ENCODE results near the gene SCN10A. TPM values are rescaled to one million over a fixed set of nuclear protein-coding genes. Genes with fewer than 3 reads are reported as not detected.
A peak's percentile ranks its signal among the peaks of the same experiment; 100 is the strongest.

Gene SCN10A
- total RNA-seq, 1 experiment from 2014 or later: not detected

GRCh38 chr3:38834717-38835116 is 18.7 kb upstream of the SCN10A start:
- no peak for DNase-seq
- Mint-ChIP-seq H3K27ac (ENCODE audit: unreplicated experiment) (no peak overlapping the region), H3K9me3 (ENCODE audit: low read depth, unreplicated experiment) (no peaks in the 10 kb centered on the region), H3K36me3 (ENCODE audit: insufficient read depth, unreplicated experiment) (no peaks in the 10 kb centered on the region), H3K4me3 (ENCODE audit: low read depth, unreplicated experiment) (no peak overlapping the region), H3K4me1 (ENCODE audit: low read depth, unreplicated experiment) (peaks cover 31% of the 10 kb centered on the region), H3K27me3 (ENCODE audit: unreplicated experiment) (no peaks in the 10 kb centered on the region)
- no peak for TF ChIP-seq CTCF (IDR thresholded peaks at IDR 0.05; ENCODE audit: unreplicated experiment)
- no TSS peak for BruUV-seq (replicated peaks)
- intact Hi-C loops (cut with micrococcal nuclease; ENCODE audit: unreplicated experiment): no loop called here
- CTCF ChIA-PET: no interaction called here

- peak; percentile 69 for DNase-seq
- BruUV-seq (replicated peaks): no TSS peak
Measured at GRCh38 chr3:38834110-38834509, 18.1 kb upstream of the SCN10A start.

GRCh38 chr3:38829404-38829803 is 13.4 kb upstream of the SCN10A start:
- CTCF ChIA-PET: interaction anchor here (1.1 kb wide), 2 partner anchors 49 to 171 kb away, joined by 3 read pairs; no protein-coding TSS in a partner anchor
- H3K4me1 Mint-ChIP-seq (ENCODE audit: low read depth, unreplicated experiment): peaks cover 6% of the 10 kb centered on the region
- H3K27ac Mint-ChIP-seq (ENCODE audit: unreplicated experiment): no peak overlapping the region
- peak; percentile 60 for DNase-seq
- no TSS peak for BruUV-seq (replicated peaks)
- H3K9me3 Mint-ChIP-seq (ENCODE audit: low read depth, unreplicated experiment): no peaks in the 10 kb centered on the region
- H3K36me3 Mint-ChIP-seq (ENCODE audit: insufficient read depth, unreplicated experiment): no peaks in the 10 kb centered on the region
- H3K4me3 Mint-ChIP-seq (ENCODE audit: low read depth, unreplicated experiment): no peak overlapping the region
- no peaks in the 10 kb centered on the region for H3K27me3 Mint-ChIP-seq (ENCODE audit: unreplicated experiment)
- no peak for TF ChIP-seq CTCF (IDR thresholded peaks at IDR 0.05; ENCODE audit: unreplicated experiment)
- intact Hi-C loops (cut with micrococcal nuclease; ENCODE audit: unreplicated experiment): no loop called here

More at GRCh38 chr3:38834110-38834509, 18.1 kb upstream of the SCN10A start:
- CTCF ChIA-PET: no interaction called here
- Mint-ChIP-seq H3K4me3 (ENCODE audit: low read depth, unreplicated experiment) (no peak overlapping the region), H3K27ac (ENCODE audit: unreplicated experiment) (no peak overlapping the region), H3K4me1 (ENCODE audit: low read depth, unreplicated experiment) (peaks cover 31% of the 10 kb centered on the region), H3K27me3 (ENCODE audit: unreplicated experiment) (no peaks in the 10 kb centered on the region), H3K36me3 (ENCODE audit: insufficient read depth, unreplicated experiment) (no peaks in the 10 kb centered on the region), H3K9me3 (ENCODE audit: low read depth, unreplicated experiment) (no peaks in the 10 kb centered on the region)
- intact Hi-C loops (cut with micrococcal nuclease; ENCODE audit: unreplicated experiment): no loop called here
- TF ChIP-seq CTCF (IDR thresholded peaks at IDR 0.05; ENCODE audit: unreplicated experiment): no peak

- BruUV-seq (replicated peaks): no TSS peak
- no peaks in the 10 kb centered on the region for H3K36me3 Mint-ChIP-seq (ENCODE audit: insufficient read depth, unreplicated experiment)
- H3K9me3 Mint-ChIP-seq (ENCODE audit: low read depth, unreplicated experiment): no peaks in the 10 kb centered on the region
- H3K27ac Mint-ChIP-seq (ENCODE audit: unreplicated experiment): no peak overlapping the region
- H3K4me3 Mint-ChIP-seq (ENCODE audit: low read depth, unreplicated experiment): no peak overlapping the region
- no peaks in the 10 kb centered on the region for H3K27me3 Mint-ChIP-seq (ENCODE audit: unreplicated experiment)
- no peak for DNase-seq
- no peaks in the 10 kb centered on the region for H3K4me1 Mint-ChIP-seq (ENCODE audit: low read depth, unreplicated experiment)
- CTCF ChIA-PET: interaction anchor here (1.1 to 1.3 kb wide), 3 partner anchors 17 to 171 kb away, joined by 3 read pairs; no protein-coding TSS in a partner anchor
- TF ChIP-seq CTCF (IDR thresholded peaks at IDR 0.05; ENCODE audit: unreplicated experiment): no peak
- intact Hi-C loops (cut with micrococcal nuclease; ENCODE audit: unreplicated experiment): no loop called here
Measured at GRCh38 chr3:38828681-38829080, 12.7 kb upstream of the SCN10A start.

All from Calu3 (cell line).